ENCODE results near the gene WWP2.
"Not testable (repeated sequence)": the region's sequence is repeated elsewhere in the genome, so short reads cannot be mapped to it uniquely, and the experiment has no call there.

WWP2 gene

GRCh38 chr16:69747115-69747514, 15.0 kb upstream of the WWP2 start:
- no peak for DNase-seq

- DNase-seq, result no peak
These were observed 13.3 kb upstream of the WWP2 start for GRCh38 chr16:69748694-69749345.

DNA sequence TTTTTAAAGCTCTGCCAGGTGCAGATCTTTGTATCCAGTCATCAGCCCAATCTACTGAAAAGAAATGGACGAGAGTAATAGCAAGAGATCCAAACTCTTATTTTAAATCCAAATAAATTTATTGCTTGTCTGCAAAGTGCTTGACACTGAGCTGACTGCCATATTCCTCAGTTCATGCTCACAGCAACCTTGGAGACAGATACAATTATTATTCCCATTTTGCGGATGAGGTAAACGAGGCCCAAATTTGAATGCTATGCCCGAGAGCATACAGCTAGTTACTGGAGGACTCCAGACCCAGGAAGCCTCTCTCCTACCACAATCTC, 8.0 kb upstream of the WWP2 start:
- no peak for DNase-seq

GRCh38 chr16:69754469-69755310, 7.4 kb upstream of the WWP2 start, which contains the start of gene NOB1:
Gene NOB1 (minus strand): TSS chr16:69754926. CDS start chr16:69754910, 16 bp downstream.
- peak; percentile 98 for DNase-seq

DNA sequence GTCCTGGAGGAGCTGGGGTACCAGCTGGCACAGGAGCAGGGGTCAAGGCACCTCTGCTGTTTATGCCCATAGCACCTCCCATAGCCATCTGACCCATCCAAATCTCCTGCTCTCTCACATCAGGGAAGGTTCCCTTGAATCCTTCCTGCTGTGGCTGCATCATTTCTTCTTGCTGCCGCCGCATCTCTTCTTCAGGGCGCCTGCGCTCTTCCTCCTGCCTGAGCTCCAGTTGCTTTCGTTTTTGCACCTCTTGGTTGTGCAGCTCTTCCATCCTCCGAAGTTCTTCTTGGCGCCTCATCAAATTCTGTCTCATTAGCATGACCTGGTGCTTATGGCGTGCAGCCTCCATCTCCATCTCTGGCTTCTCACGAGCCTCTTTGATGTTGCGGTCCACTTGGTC, 5.4 kb upstream of the WWP2 start:
- DNase-seq, result no peak

- not testable (repeated sequence) for DNase-seq
These were observed 4.8 kb upstream of the WWP2 start for GRCh38 chr16:69757375-69757774.

DNA sequence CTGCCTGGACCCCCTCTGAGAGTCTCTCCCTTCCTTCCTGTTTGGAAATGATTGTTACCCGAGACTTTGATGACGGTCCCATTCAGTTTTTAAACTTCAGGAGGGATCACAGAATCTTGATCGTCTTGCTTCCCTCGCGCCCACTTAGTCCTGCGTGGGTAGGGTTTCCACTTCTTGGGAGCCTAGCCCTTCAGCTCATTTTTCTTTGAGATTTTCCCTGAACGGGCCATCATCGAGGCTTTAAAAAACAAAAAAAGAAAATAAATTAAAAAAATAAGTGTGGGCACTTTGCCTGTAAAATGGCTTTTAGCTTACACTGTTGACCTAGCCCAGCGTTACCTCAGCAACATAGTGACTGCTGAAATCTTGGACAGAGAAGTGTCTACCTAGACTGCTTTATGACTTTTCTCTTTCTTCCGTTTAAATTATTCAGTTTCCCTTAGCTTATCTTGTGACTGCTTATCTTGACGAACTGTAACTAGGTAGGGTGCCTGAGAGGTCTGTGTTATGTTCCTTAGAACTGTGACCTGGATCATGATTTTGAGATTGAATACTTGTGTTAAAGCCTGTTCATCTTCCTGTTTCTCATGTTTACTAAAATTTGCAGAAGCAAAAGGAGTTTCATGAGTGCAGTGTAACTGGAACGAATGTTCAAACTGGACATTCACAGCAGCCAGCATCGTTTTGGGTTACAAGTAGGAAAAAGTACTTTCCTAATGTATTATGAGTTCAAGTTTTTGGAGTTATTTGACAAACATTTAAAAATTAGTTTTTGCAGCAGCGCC, 874 bp downstream of the WWP2 start:
- DNase-seq, result no peak

- DNase-seq, result no peak
These were observed 1.4 kb downstream of the WWP2 start for GRCh38 chr16:69763599-69763942.

GRCh38 chr16:69767459-69768229, 5.5 kb downstream of the WWP2 start:
- DNase-seq, result no peak

DNA sequence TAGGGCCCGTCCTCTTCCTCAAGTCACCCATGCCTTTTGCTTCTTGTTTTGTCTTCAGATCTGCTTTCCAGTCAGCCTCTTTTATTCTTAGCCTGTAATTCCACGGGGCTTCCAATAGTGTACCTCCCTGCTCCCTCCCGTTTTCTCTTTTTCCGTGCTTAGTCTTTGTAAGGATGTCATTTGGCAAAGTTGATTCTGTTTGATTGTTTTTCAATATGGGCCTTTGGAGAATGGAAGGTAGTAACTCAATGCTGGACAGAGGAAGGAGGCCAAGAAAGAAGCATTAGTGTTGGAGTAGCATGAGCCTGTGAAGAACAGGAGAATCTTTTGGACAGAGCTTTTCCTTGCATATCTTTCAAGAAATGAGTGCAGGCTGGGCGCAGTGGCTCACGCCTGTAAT, 6.5 kb downstream of the WWP2 start:
- DNase-seq, result no peak

GRCh38 chr16:69769404-69769803, 7.3 kb downstream of the WWP2 start:
- DNase-seq, result no peak

DNA sequence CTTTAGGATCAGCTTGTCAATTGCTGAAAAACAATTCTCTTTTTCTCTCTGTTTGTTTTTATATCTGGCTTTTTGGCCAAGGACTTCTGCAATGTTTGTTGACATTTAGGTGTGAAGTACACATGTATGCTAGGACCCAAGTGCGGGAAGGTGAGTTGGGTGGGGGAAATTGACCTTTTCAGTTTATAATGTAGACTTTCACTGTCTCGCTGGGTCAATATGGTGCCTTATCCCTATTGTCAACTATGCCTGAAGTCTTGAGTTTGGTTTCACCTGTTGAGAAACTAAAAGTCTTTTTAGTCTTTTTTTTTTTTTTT, 9.5 kb downstream of the WWP2 start:
- no peak for DNase-seq

DNA sequence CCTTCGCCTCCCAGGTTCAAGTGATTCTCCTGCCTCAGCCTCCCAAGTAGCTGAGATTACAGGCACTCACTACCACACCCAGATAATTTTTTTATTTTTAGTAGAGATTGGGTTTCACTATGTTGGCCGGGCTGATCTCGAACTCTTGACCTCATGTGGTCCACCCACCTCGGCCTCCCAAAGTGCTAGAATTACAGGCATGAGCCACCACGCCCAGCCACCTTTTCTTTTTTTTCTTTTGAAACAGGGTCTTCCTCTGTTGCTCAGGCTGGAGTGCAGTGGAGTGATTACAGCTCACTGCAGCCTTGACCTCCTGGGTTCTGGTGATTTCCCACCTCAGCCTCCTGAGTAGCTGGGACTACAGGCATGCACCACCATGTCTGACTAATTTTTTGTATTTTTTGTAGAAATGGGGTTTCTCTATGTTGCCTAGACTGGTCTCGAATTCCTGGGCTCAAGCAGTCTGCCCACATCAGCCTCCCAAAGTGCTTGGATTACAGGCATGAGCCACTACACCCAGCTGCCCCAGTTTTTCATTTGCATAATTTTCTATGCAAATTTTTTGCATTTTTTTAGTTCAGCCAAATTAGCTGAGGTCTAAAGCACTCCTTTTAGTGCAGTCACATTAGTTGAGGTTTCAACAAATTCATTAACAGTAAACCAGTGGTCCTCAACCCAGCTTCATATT, 11.3 kb downstream of the WWP2 start:
- DNase-seq, result no peak

DNA sequence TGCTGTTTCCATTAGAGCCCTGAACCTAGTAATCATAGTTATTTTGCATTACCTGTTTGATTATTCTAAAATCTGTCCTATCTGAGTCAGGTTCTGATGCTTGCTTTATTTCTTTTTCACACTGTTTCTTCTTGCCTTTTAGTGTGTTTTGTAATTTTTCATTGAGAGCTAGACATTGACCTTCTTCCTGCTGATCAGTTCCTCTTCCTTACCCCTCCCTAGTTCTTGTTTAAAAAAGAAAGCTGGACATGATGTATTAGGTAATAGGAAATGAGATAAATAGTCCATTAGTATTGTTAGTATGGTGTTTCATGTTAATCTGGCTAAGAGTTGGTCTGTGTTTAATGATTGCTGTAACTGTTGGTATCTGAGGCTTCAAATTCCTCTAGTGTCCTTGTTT, 13.4 kb downstream of the WWP2 start:
- no peak for DNase-seq

DNA sequence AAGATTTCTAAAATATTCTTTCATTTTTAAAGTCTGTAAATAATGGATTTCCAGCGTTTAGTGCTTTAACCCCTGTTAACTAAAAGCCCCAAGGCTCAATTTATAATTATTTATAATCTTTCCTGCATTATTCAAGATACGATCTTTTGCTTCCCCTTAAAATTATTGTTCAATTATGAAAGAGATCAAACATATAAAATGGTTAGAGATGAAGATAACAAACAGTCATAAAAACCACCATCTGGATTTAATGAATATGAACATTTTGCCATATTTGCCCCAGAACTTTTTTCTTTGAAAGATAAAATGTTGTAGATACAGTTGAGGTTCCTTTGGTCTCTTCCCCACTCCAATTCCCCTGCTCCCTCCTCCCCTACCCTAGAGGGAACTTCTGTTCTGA, 17.6 kb downstream of the WWP2 start:
- DNase-seq, result no peak

- DNase-seq, result no peak
These were observed 19.0 kb downstream of the WWP2 start for GRCh38 chr16:69781118-69781517.

- DNase-seq, result no peak
These were observed 22.5 kb downstream of the WWP2 start for GRCh38 chr16:69784586-69784985.

GRCh38 chr16:69787883-69788282, 25.8 kb downstream of the WWP2 start:
- DNase-seq, result no peak

DNA sequence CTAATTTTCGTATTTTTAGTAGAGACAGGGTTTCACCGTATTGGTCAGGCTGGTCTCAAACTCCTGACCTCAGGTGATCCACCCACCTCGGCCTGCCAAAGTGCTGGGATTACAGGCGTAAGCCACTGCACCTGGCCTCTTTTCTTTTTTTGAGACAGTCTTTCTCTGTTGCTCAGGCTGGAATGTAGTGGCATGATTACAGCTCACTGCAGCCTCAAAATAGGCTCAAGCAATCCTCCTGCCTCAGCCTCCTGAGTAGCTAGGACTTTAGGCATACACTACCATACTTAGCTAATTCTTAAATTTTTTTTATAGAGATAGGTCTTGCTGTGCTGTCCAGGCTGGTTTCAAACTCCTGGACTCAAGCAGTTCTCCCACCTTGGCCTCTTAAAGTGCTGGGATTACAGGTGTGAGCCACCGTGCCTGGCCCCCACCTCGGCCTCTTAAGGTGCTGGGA, 29.3 kb downstream of the WWP2 start:
- DNase-seq, result not testable (repeated sequence)

DNA sequence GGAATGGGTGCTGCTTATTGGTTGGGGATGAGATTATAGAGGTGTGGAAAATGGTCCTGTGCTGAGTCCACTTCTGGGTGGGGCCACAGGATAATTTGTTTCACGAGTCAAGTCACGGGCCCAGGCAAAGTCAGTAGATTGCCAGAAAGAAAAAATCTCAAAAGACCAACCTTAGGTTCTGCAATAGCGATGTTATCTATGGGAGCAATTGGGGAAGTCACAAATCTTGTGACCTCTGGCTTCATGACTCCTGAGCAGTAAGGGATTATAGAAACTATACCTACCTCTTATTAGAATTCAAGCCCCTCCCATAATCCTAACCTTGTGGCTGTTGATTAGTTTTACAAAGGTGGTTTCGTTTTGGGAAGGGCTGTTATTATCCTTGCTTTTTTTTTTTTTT, 31.4 kb downstream of the WWP2 start:
- no peak for DNase-seq

DNA sequence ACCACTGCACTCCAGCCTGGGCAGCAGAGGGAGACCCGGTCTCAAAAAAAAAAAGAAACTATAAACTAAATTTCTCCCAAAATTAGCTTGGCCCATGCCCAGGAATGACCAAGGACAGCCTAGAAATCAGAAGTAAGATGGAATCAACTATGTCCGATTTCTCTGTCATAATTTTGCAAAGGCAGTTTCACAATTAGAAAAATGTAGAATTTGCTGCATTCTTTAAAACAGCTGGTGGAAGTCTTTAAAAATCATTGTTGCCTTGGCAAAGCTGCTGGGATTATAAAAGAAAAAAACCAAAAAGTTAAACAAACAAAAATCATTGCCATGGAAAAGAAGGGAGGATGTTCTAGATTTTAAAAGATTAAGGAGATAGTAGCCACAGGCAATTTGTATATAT, 32.4 kb downstream of the WWP2 start:
- no peak for DNase-seq

- DNase-seq, result peak; percentile 88
These were observed 34.4 kb downstream of the WWP2 start for GRCh38 chr16:69796285-69797118.

Data from eye (tissue), 1 donor.